GM18499 (cell line): ENCODE results near the gene NEU2.

Source experiments
- ATAC-seq: cut with Tn5 transposase; IDR thresholded peaks from one replicate; pipeline ENCODE4 v1.9.1; 2021; ENCODE audit warnings: moderate number of reproducible peaks; ENCODE audit not compliant: insufficient read depth, unreplicated experiment

The NEU2 gene

DNA sequence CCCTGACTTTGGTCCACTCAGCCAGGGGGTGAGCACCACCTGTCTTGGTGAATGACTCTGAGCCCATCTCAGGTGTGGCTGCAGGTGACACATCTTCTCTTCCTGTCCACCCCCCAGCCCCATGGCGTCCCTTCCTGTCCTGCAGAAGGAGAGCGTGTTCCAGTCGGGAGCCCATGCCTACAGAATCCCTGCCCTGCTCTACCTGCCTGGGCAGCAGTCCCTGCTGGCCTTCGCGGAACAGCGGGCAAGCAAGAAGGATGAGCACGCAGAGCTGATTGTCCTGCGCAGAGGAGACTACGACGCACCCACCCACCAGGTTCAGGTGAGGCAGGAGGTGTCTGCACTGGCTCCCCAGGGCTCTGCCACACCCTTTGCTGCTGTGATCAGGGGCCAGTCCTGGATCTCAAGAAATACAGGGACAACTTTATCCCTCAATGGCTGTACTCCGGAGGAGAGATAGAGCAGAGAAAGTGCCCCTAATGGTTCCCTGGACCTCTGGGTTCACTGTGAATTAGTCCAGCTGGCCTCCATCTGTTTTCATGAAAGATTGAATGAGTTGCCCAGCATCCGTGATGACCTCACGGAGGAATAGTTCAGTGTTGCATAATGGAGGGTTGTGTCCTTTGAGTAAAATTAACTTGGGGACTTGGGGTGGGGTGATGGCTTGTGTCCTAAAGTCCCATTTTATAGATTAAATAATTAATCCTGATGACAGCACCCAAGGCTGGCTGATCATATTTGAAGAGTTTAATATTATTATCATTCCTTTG, at the start of gene NEU2:
Gene NEU2, plus strand, starts transcription at position 122 of the 770 bp plus-strand sequence. Its CDS starts 0 bp downstream, at position 122.
- ATAC-seq, result no peak

DNA sequence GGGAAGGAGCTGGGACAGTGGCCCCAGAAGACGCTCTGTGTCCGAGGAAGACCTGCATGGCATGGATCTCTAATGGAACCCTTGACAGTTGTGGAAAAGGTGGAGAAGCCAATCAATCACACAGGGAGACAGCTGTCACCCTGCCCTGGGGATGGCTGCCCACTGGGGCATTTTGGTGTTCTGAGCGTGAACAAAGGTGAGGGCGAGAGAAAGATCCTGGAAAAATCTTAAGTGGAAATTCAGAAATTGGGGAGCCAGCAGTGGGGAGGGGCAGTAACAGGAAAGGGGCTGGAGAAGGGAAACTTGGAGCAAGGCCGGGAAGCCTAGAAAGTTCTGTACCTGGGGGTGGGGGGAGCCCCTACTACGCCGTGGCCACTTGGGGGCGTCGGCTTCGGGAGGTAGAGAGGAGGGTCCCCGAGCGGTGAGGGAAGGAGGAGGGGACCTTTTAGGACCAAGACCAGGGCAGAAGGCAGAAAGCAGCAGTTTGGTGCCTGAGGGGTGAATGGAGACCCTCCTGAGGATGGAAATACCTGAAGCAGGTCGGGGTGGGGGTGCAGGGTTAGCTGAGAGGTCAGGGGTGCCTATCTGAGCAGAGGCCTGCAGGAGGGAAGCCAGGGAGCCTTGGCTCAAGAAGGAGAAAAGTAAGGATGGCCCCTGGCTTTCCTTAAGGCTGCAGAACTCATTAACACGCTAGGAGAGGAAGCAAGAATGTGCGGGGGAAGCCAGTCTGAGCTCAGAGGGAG, 49.4 kb upstream of the NEU2 start:
- no peak for ATAC-seq

DNA sequence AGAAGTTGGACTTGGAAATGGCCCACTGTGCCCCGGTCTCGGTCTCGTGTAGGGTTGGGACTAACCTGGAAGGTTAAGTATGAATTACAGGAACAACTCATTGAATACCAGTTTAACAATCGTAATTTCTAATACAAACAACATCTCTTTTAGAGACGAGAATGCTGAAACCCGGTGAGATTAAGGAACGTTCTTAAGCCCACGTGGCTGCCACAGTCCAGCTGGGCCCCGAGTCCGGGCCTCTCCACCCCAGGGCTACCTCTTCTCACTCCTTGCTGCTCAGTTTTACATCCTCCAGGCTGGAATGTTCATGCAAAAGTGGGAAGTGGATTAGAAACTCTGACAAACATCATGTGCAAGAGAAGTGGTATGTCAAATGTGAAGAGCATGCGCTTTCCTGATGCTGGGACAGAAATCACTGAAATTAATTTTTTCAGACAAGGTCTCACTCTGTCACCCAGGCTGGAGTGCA, 48.8 kb upstream of the NEU2 start:
- no peak for ATAC-seq

DNA sequence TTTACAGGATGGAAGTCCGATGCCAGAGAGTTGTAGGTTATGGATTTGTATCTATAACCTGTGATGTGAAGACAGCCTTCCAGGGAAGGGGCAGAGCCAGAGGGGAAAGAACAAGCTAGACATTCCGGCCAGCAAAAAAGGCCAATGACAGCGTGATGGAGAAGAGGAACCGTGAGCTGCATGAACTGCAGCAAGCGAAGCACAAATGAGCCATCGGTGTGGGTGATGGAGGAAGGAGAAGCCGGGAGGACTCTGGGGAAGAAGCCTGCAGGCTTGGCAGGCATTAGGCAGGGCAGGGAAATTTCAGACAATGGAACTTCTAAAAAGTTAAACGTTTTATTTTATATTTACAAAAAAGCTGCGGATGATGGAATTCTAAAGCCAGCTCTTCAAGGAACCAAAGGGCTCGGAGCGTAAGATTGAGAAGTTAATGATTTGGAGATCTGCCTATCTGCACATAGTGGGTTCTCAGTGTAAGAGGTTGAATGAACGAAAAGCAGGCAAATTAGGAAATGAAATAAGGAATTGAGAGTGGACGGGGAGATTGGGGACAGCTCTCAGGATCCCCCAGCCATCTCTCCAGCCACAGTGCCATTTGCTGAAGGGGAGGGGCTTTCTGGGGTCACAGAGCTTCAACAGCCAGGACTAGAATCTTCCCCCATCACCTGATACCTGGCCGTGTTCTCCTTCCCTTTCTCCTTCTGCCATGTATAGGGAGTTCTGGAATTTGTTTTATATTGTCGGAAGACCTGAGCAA, 47.8 kb upstream of the NEU2 start:
- no peak for ATAC-seq

DNA sequence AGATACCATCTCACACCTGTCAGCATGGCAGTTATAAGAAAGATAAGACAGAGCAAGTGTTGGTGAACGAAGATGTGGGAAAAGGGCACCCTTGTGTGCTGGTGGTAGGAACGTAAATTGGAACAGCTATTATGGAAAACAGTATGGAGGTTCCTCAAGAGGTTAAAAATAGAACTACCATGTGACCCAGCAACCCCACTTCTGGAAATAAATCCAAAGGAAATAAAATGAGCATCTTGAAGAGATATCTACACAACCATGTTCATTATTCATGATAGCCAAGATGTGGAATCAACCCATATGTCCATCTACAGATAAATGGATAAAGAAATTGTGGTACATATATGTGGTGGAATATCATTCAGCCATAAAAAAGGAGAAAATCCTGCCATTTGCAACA, 46.3 kb upstream of the NEU2 start:
- ATAC-seq, result no peak

DNA sequence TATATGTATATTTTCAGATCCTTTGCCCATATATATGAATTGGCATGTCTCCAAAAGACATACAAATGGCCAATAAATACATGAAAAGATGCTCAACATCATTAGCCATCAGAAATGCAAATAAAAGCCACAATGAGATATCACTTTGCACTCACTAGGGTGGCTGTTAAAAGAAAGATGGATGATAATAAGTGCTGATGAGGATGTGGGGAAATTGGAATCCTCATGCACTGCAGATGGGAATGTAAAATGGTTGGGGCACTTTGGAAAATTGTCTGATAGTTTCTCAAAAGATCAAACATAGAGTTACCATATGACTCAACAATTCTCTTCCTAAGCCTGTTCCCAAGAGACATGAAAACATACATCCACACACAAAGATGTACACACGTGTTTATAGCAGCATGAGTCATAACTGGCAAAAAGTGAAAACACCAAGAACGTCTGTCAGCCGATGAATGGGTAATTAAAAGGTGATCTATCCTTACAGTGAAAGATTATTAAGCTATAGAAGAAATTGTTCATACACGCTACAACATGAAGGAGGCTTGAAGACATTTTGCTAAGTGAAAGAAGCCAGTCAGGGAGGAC, 39.1 kb upstream of the NEU2 start:
- no peak for ATAC-seq

DNA sequence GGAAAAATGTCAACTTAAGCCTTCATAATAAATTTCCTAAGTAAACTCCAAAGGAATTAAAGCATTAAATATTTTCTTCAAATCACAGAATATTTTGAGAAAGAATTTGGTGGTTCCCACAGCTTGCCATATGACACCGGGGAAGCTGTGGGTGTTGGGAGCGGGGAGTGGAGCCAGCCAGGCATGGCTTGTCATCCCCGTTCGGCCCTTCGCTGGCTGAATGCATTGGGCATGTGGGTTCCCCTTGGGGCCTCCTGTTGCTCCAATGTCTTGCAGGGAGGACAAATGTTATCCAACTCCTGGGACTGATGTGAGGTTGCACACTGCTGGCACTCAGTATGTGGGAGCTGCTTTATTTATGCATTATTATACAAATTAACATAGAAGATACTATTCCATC, 38.0 kb upstream of the NEU2 start:
- ATAC-seq, result no peak

DNA sequence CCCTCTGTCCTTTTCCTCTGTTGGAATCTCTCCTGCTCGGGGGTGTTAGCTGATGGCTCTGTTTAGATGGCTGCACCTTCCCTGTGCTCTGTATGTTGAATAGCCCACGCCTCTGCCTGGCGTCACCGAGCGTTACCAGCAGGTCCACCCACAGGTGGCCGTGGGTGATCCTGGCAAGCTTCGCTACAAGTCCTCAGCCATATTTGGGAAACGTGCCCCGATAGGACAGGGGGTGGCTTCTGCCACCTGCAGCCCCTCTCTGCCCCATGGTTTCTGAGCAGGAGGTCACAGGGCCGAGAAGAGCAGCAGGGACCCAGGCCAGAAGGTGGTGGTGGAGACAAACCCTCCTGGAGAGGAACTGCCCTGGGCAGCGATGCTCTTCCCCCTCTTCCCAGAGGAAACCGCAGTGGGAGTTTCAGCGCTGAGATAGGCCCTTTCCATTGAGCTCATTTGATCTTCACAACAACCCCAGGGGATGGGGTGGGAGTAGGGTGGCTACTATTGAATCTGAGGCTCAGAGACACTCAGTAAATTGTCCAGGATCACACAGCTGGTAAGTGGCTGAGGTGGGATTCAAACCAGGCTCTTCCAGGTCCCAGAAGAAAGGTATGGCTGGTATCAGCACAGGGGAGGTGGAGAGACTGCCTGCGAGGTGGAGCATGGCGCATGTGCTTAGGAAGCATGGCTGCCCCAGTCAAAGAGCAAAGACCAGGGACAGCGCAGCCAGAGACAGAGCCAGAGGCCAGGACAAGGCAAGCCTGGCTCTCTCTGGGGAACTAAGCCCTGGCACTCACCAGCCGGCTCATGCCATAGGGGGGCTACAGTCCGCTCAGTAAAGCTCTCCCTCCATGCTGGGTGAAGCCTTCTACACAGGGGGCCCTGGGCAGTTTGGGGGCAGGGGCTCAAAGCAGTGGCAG, 34.5 kb upstream of the NEU2 start:
- ATAC-seq, result no peak

GRCh38 chr2:232998666-232998985, 33.8 kb upstream of the NEU2 start:
- ATAC-seq, result no peak

- ATAC-seq, result no peak
Measured at GRCh38 chr2:232999354-232999753, 33.1 kb upstream of the NEU2 start.

DNA sequence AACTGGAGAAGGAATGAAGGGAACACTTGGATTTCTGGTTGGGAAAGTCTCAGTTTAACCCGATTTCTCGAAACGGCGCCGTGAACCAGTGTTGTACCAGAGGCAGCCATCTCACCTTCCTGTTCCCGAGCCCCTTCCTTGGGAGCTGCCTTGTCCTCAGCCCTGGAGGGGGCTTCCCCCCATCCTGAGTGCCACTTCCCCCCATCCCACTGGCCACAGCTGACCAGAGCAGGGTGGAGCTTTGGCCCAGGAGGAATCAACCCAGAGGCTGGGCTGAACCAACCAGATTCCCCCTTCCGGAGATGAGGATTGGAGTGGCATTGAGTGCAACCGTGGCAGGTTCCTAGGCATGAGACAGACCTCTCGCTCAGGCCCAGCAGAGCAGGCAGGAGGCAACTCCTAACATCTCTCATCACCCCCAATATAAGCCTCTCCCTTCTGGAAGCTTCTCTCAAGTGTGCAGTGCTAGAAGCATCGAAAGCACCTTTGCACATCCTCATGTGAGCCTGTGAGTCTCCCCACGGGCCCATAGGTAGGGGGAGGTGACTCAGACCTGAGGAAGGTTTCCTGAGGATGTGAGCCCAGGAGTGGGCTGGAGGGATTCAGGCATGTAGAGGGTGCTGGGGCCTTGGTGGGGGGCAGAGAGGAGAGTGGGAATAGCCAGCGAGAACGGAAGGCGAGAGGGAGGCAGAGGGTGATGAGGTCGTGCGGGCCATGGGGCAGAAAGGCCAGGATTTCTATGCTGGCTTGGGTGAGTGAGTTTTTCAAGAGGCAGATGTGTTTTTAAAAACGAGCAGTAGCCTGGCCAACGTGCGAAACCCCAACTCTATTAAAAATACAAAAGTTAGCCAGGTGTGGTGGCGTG, 31.4 kb upstream of the NEU2 start:
- ATAC-seq, result no peak

GRCh38 chr2:233002829-233003657, 29.4 kb upstream of the NEU2 start:
- no peak for ATAC-seq

DNA sequence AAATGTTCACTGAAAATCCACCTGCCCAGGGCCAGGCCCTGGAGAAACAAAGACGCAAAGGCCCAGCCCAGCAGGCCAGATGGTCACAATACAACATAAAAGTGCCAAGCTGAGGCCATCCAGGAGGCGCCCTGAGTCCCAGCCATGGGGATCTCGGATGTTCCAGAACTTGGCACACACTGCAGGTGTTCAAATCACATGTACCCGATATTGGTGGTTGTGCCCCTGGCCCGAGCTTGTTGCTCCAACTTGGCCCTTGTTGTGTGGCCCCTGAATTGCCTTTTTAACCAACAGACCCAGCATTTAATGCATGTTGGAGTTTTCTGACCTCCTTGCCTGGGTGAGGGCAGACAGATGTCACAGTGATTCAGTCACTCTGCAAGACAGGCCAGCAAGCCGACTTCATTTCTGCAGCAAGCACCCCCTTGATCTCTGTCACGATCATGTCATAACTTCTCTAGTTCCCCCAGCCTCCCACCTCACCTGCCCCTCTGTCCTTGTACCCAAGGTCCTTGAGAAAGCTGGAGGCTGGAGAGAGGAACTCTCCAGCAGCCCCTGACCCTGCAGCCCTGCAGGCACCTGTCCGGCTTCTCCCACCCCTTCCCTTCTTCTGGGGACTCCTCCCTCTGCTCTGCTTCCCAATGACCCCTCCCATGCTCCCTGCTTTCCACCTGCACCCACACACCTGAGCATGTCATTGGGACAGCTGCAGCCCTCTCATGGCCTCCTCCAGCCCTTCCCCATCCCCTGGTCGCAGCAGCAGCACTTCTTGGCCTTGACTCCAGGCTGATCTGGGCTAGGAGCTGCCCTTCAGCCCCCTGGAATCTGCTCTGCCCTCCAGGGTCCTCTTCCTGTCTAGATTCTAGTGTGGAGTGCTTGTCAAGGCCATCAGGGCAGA, 28.6 kb upstream of the NEU2 start:
- ATAC-seq, result no peak

- ATAC-seq, result no peak
Measured at GRCh38 chr2:233005096-233005495, 27.4 kb upstream of the NEU2 start.

DNA sequence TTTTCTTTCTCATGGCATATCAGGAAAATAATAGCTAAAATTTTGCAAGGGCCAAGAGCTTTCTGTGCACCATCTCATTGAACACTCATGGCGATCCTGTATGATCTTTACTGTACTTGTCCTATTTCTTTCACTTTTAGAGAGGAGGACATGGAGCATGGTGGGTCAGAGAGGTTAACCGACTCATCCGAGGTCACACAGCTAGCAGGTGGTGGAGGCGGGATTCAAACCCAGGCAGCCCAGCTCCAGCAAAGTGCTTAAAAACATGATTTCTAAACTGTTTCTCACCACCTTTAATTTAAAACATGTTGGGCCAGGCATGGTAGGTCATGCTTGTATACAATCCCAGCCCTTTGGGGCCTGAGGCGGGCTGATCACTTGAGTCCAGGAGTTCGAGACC, 25.8 kb upstream of the NEU2 start:
- ATAC-seq, result no peak

DNA sequence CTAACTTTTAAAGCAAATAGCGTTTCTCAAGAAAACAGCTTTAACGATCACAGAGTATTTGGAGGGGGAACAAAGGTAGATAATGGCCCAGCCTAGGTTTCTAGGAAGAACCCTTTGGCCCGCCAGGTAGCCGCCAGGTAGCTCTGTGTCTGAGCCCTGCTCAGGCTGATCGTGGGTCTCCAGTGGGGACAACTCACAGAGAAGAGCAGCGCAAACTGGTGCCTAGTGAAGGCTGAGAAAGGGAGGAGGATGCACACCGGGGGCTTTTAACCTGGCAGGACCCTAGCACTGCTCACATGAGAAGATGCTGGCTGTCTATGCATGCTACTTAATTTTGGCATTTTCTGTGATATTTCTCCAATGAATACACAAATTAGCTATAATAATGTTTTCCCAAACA, 25.2 kb upstream of the NEU2 start:
- no peak for ATAC-seq

- no peak for ATAC-seq
Measured at GRCh38 chr2:233007739-233008138, 24.7 kb upstream of the NEU2 start.
